Bronchial smooth muscle cell (primary cell): Measurements from ENCODE around the gene EXD2. TPM values are rescaled to one million over a fixed set of nuclear protein-coding genes. Genes with fewer than 3 reads are reported as not detected.

Experiments
- total RNA-seq: library from RNA; depleted of rRNA; stranded (reverse); fragments of >200 nt; gene quantifications from 2 replicates; pipeline ENCODE4 v1.2.1, GENCODE V29; 2014

EXD2 gene, protein sequence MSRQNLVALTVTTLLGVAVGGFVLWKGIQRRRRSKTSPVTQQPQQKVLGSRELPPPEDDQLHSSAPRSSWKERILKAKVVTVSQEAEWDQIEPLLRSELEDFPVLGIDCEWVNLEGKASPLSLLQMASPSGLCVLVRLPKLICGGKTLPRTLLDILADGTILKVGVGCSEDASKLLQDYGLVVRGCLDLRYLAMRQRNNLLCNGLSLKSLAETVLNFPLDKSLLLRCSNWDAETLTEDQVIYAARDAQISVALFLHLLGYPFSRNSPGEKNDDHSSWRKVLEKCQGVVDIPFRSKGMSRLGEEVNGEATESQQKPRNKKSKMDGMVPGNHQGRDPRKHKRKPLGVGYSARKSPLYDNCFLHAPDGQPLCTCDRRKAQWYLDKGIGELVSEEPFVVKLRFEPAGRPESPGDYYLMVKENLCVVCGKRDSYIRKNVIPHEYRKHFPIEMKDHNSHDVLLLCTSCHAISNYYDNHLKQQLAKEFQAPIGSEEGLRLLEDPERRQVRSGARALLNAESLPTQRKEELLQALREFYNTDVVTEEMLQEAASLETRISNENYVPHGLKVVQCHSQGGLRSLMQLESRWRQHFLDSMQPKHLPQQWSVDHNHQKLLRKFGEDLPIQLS
- total RNA-seq: 9.5 and 15.0 TPM in 2 replicates

DNA sequence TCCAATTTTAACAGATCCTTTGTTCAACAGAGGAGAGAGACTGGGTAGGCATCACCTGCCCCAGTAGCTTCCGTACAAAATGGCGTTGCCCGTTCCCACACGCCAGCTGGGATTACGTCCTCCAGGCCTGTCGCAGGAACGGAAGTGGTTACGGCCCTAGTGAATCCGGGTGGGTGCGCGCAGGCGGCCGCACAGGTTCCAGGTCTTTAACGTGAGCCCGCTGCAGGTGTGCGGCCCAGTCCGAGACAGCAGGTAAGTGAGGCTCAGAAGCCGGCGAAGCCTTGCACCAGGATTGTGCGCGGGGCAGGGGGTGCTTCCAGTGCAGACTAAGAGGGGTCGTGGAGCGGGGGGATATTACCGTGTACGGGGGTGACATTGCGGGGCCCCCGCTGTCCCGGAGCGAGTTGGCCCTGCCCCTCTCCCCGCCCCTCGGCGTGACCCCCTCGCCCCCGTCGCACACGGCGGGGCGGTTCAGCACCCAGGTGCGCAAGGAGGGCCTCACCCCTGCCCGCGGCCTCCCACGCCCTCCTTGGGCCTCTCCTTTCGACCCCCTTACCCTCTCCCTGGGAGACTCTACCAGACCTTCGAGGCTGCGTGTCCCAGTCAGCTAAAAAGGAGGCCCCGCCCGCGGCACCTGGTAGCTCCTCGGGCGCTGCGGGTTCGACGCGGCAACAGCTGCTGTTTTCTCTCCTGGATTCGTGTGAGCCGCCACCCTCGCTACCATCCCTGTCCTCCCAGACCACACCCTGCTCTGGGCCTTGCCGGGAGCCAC is at the start of gene EXD2:
EXD2 (plus strand) TSS at position 159 of the 772 bp plus-strand sequence. CDS start 17,973 bp downstream, outside the sequence.

DNA sequence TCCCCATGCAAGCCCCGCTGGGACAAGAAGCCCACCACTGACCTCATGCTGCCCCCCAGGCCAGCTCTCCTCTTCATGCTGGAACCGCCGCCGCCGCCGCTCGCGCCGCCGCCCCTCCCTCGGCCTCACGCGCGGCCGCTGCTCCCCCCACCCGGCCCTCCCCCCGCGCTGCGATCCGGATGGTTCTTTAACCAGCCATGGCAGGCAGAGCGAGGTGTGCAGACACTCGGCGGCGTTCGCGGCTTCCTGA is 38.5 kb upstream of the EXD2 start, which contains the start of gene DCAF5:
DCAF5 (minus strand) TSS at position 218 of the 250 bp plus-strand sequence; CDS start at position 77, 141 bp downstream.

DNA sequence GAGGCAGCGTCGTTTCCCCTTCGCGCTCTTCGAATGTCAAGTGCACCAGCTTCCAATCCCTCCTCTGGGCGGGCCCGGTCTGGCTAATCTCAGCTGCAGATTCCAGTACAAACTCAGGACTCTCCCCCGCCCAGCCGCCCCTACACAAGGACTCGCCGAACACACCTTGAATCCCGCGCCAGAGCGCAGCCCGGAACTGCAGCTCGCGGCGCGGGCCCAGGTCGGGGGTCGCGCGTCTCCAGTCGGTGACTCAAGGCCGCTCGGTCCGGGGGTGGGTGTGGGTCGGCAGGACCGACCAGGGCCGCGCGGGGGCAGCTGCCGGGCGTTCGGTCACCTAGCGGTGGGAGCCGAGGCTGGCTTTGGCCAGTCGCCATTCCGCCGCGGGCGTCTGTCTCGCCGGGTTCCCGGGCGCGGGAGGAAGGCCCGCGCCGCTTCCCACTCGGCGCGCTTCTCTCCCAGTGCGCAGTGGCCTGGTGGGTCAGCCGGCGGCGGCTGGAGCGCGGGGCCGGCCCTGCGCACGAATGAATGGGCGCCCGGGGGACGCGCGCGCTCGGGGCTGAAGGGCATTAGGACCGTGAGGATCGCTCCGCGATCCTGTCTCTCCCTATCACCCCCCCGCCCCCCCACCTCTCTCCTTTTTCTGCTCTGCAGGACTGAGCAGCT is 68.4 kb downstream of the EXD2 start, which contains the start of gene GALNT16:
GALNT16 (plus strand) TSS at position 632 of the 663 bp plus-strand sequence. CDS start 133 bp downstream, outside the sequence.

Other genes with a start within 250 kb of the EXD2 start
- gene ACTN1, start 212.2 kb upstream of the EXD2 start, total RNA-seq: 146 and 155 TPM in 2 replicates
- gene DCAF5, start 38.4 kb upstream of the EXD2 start, total RNA-seq: 11.5 and 12.3 TPM in 2 replicates
- gene GALNT16, start 68.7 kb downstream of the EXD2 start, total RNA-seq: 0.32 and 0.77 TPM in 2 replicates
- 226 and 389 TPM in 2 replicates for gene ERH, start 206.8 kb downstream of the EXD2 start, total RNA-seq
- gene SLC39A9, start 207.2 kb downstream of the EXD2 start, total RNA-seq: 76.0 and 84.9 TPM in 2 replicates